SKM-1 treated with dmso at 0.1 percent for 144 hours (cell line): Measurements from ENCODE around the gene EPHA2.
"Not testable (repeated sequence)": the region's sequence is repeated elsewhere in the genome, so short reads cannot be mapped to it uniquely, and the experiment has no call there.

Source experiments
- DNase-seq: peaks from one replicate; lab custom pipeline; 2025; ENCODE audit not compliant: unreplicated experiment; lab: John Stamatoyannopoulos, UW

The EPHA2 gene

DNA sequence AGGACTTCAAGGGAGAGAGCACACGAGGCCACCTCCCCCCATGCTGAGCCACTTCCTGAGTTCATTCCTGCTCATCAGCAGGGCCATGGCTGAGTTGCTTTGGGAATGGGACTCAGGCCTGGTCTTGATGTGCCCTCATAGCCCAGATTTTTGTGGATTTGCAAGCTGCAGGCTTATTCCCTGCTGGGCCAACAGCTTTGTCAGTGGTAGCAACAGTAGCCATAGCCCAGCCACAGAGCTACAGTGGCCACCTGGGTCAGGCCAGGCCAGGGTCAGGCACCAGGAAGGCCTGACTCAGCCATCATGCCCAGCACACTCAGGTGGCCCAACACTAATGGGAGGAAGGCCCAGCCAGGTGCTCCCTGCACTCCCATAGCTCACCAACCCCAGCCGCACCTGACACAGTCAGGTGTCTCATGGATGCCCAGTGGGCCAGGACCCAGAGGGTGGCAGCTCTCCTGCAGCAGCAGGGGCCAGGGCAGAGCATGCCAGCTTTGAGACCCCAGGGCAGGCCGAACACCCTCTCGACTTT, 33.5 kb downstream of the EPHA2 start:
- no peak for DNase-seq

GRCh38 chr1:16120940-16121410, 34.9 kb downstream of the EPHA2 start:
- no peak for DNase-seq

DNA sequence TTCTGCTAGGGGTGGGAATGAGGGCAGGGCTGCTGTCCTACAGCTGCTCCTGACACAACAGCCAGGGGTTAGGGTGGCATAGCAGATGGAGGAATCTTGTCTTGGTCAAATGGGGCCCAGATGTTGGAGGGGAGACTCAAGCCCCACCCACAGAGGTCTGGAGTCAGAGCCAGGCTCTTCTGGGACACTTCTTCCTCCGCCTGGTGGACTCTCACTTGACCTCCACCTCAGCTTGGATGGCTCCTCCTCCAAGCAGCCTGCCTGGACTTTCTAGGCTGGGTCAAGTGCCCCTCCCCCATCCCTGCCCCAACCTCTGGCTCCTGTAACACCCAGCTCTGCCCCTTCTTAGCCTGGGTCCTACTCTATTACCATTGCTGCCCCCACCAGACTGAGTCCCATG, 35.5 kb downstream of the EPHA2 start:
- DNase-seq = no peak

GRCh38 chr1:16119926-16120325, 35.9 kb downstream of the EPHA2 start:
- no peak for DNase-seq

DNA sequence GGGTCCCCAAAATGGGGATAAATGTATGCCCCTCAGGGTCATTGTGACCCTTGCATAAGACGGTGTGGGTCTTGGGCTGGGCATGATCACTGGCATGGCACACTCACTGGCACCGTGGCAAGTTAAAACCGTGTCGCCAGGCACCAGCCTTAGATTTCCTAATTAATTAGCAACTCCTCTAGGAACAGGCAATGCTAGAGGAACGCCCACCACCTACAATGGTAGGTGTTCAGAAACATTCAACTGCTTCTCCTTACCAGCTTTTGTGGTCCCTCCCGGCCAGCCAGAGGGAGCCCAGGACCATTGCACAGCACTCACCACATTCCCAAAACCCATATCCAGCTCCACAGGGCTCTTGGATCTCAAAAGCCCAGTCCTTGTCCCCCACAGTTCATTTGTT, 36.4 kb downstream of the EPHA2 start:
- DNase-seq = no peak

- no peak for DNase-seq
Measured at GRCh38 chr1:16118706-16119105, 37.2 kb downstream of the EPHA2 start.

DNA sequence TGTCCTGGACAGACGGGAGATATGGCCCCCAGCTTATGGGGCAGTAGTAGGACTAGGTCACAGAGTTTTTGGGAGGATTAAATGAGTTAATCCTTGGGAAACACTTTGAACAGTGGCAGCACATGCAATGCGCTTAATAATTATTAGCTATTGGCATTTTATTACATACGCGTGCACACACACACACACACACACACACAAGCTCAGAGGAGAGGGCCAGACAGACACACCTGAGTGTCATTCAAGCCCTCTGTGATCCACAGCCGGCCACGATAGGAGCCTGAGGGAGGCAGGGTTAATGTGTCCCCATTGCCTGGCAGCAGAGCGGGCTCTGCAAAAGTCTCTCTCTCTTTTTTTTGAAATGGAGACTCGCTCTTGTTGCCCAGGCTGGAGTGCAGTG, 37.9 kb downstream of the EPHA2 start:
- no peak for DNase-seq

DNA sequence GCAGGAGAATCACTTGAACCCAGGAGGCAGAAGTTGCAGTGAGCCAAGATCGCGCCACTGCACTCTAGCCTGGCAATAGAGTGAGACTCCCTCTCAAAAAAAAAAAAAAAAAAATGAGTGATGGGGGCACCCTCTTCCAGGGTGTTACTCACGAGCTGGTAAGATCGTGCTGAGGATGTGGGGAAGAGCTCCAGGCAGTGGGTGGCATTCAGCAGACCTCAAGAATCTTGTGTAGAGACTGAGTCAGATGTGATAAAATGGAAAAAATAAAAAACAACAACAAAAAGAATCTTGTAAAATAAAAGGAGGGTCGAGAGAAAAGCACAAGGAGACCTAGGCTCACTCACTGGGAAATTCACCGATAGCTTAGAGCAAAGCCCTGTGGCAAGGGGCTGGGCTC, 38.5 kb downstream of the EPHA2 start:
- DNase-seq = no peak

DNA sequence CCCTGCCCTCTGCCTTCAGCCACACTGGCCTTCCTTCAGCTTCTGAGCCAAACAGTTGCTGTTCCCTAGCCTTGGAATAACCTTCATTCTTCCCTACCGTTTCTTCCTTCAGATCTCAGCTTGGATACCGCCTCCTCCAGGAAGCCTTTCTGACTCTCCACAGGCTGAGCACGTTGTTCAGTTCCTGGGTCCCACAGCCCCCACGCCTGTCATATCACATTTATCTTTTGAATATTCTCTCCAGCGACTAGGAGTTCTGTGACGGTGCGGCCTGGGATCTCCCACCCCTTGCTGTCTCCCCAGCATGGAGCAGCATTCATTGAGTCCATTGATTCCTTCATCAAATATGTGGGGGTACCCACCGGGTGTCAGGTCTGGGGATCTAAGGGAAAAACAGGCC, 39.2 kb downstream of the EPHA2 start:
- no peak for DNase-seq

- DNase-seq = no peak
Measured at GRCh38 chr1:16116002-16116401, 39.9 kb downstream of the EPHA2 start.

DNA sequence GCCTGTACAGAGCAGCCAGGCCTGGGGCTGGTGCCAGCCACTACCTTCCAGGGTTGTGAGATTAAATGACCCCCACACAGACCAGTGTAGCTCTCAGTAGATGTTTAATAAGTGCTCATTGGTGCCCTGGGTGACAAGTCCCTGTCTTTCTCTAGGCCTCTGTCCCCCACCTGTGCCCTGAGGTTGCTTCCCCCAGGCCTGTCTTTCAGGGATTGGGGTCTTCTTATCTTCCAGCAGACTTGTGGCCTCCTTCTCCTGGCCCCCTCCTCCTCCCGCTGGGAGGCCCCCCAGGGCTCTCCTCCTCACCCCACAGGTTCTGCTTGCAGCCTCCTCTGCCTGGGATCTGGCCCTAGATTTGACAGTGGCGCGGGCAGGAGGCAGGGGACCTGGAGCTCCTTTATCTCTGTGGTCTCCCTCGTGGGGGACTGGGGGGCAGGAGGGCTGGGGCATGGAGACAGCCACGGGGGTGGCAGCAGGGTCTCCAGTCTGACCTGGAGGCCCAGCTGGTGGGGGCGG, 40.3 kb downstream of the EPHA2 start:
- DNase-seq = no peak

DNA sequence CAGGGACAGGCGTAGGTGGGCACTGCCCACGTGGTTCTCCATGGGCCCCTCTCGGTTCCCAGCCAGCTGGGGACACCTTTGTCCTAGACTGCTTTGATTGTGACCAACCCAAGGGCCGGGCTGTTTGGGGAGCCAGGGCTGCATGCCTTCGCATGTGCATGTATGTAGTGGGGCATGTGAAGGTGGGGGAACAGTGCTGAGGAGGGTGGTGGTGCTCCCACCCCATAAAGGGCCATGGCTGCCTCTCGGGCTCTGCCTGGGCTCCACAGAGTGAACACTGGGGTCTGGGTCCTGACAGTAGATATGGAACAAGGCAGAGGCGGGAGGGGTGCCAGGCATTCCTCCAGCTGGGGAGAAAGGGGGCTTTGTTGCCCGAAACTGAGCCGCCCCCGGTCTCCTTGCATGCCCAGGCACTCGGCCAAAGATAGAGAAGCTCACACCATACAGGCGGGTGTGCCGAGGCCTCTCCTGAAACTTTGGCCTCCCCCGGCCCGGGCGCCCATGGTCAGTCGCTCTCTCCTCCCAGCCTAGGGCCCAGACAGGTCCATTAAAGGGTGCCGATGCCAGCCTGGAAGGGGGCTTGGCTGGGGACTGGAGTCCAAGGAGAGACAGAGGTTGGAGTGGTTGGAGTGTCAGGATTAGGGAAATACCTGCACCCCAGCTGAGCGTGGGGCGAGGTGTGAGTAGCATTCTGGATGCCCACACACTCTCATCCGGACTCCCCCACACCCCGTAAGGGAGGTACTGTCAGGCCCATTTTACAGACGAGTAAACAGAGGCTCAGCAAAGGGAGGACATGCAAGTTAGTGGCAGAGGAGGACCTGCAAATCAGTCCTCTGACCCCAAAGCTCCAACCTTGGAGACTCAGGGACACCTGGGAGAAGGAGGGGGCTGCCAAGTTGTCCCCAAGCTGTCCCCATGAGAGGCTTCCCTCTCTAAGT, 41.1 kb downstream of the EPHA2 start:
- no peak for DNase-seq

GRCh38 chr1:16112596-16113555, 43.0 kb downstream of the EPHA2 start:
- DNase-seq = no peak

- DNase-seq = no peak
Measured at GRCh38 chr1:16111771-16112595, 43.9 kb downstream of the EPHA2 start.

GRCh38 chr1:16110884-16111283, 45.0 kb downstream of the EPHA2 start:
- DNase-seq = no peak

- DNase-seq = no peak
Measured at GRCh38 chr1:16110456-16110855, 45.4 kb downstream of the EPHA2 start.

DNA sequence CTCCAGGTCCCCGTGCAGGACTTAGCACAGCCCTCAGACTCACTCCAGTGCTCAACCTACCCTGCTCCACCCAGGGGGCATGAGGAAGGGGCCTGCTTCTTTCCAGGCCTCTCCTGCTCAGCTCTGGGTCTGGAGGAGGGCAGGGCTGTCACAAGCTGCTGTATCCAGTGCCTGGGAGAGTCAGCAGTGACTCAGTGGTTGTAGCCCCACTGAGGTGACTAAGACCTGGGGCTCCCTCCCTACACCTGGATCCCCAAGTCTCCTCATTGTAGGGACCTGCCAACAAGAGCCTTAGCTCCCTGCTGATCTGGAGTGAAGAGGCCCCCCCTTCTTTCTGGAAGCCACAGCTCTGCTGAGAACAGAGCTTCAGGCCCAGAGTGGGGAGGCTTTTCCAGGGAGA, 46.3 kb downstream of the EPHA2 start:
- DNase-seq = no peak

- DNase-seq = not testable (repeated sequence)
Measured at GRCh38 chr1:16107039-16107438, 48.8 kb downstream of the EPHA2 start.

GRCh38 chr1:16101623-16102022, 54.2 kb downstream of the EPHA2 start:
- no peak for DNase-seq

DNA sequence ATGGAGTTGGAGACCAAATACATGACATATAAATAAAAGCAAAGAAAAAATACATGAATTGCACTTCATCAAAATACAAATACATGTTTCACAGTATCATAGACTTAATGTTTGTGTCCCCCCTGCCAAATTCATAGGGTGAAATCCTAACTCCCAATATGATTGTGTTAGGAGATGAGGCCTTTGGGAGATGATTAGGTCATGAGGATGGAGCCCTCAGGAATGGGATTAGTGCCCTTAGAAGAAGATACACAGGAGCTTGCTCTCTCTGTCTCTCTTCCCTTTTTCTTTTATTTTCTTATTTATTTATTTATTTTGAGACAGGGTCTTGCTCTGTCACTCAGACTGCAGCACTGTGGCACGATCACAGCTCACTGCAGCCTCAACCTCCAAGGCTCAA, 56.5 kb downstream of the EPHA2 start:
- DNase-seq = no peak
